HepG2 (cell line): Measurements from ENCODE around the gene CSNK1G1. TPM values are rescaled to one million over a fixed set of nuclear protein-coding genes. Genes with fewer than 3 reads are reported as not detected.
A peak's percentile ranks its signal among the peaks of the same experiment; 100 is the strongest.

Experiments
- ATAC-seq: fragments of 200-7000 bp; cut with Tn5 transposase; 3 replicates; pipeline ENCODE4 v1.9.1; 2020; ENCODE audit warnings: mild to moderate bottlenecking, moderate library complexity
- BruUV-seq: library from RNA; stranded (reverse); fragments of 400-500 nt; replicated peaks from 2 replicates; lab custom pipeline; 2021; lab: Mats Ljungman, UMichigan
- CTCF ChIA-PET: fragments of 300-600 bp; formaldehyde crosslinking; extraction: SDS; loops from one replicate; lab custom pipeline; 2021; ENCODE audit warnings: low total read pairs, inconsistent platforms, low intra/inter-chr PET ratio; lab: Yijun Ruan, JAX
- POLR2A ChIA-PET: fragments of 350-600 bp; sonication (Branson Sonifier 250); formaldehyde crosslinking; loops from one replicate; lab custom pipeline; 2020; ENCODE audit warnings: antibody characterized with exemption, inconsistent platforms; lab: Yijun Ruan, JAX
- DNase-seq: peaks from one replicate; pipeline ENCODE4 v3.0.0-alpha.2; 2015; ENCODE audit warnings: low spot score
- FAIRE-seq: peaks from 3 replicates; lab custom pipeline; 2011; peaks lifted over from hg19 to GRCh38; lab: Jason Lieb, UNC
- H2AFZ ChIP-seq: one replicate; pipeline ENCODE4 v1.6.1; 2011; ENCODE audit warnings: low read length, inconsistent platforms
- H3K27ac ChIP-seq: fragments of 300-600 bp; 3 replicates; pipeline ENCODE4 v1.8.0; 2011; ENCODE audit warnings: mixed run types, mild to moderate bottlenecking, mixed read lengths, low read length, inconsistent platforms; ENCODE audit not compliant: insufficient read depth; ENCODE audit errors: extremely low read length
- H3K27me3 ChIP-seq, 2 experiments: fragments of 200-600 bp in 1 of 2; 2 replicates in 1 of 2; 3 replicates in 1 of 2; pipeline versions ENCODE4 v1.6.0 to v1.8.0; 2011; ENCODE audit warnings: low read length in 2 of 2, mild to moderate bottlenecking in 2 of 2, moderate library complexity in 2 of 2, inconsistent platforms in 1 of 2; ENCODE audit not compliant: insufficient read depth in 2 of 2, control insufficient read depth in 1 of 2
- H3K36me3 ChIP-seq, 2 experiments: fragments of 200-600 bp in 1 of 2; replicated peaks in 1 of 2; 2 replicates in 1 of 2; 3 replicates in 1 of 2; pipeline versions ENCODE4 v1.5.1 to v1.8.0; 2011; ENCODE audit warnings: low read length in 2 of 2, inconsistent platforms in 1 of 2; ENCODE audit not compliant: insufficient read depth in 2 of 2, control insufficient read depth in 1 of 2
- H3K4me1 ChIP-seq: 2 replicates; pipeline ENCODE4 v1.5.1; 2012; ENCODE audit warnings: low read length, inconsistent platforms; ENCODE audit not compliant: insufficient read depth
- H3K4me2 ChIP-seq: 2 replicates; pipeline ENCODE4 v1.6.0; 2011; ENCODE audit warnings: low read depth, low read length, inconsistent platforms
- H3K4me3 ChIP-seq, 3 experiments: fragments of 200-600 bp in 1 of 3; sonication (generic), shearing (Covaris generic) in 1 of 3; replicated peaks in 1 of 3; 2 replicates each; pipeline ENCODE4 v1.5.1; 2011 to 2016; ENCODE audit warnings: low read length in 3 of 3, inconsistent platforms in 2 of 3, low read depth in 2 of 3, mild to moderate bottlenecking in 2 of 3, control low read depth in 1 of 3, mixed read lengths in 1 of 3; ENCODE audit not compliant: insufficient read depth in 1 of 3
- H3K79me2 ChIP-seq: one replicate; pipeline ENCODE4 v1.6.1; 2011; ENCODE audit warnings: low read length, inconsistent platforms; ENCODE audit not compliant: insufficient read depth
- H3K9ac ChIP-seq: 2 replicates; pipeline ENCODE4 v1.6.0; 2011; ENCODE audit warnings: mild to moderate bottlenecking, low read depth, low read length, inconsistent platforms; ENCODE audit not compliant: insufficient read depth
- H3K9me3 ChIP-seq: 2 replicates; pipeline ENCODE4 v1.5.1; 2012; ENCODE audit warnings: mild to moderate bottlenecking, low read length
- H4K20me1 ChIP-seq: 2 replicates; pipeline ENCODE4 v1.6.0; 2011; ENCODE audit warnings: inconsistent platforms, mild to moderate bottlenecking, low read length, moderate library complexity; ENCODE audit not compliant: insufficient read depth
- GZF1 ChIP-seq: sonication (generic); formaldehyde crosslinking; IDR thresholded peaks from 2 replicates; pipeline ENCODE4 v1.5.1; 2020; ENCODE audit warnings: mild to moderate bottlenecking, missing genetic modification reagents
- RBM22 ChIP-seq: fragments of 200-400 bp; formaldehyde crosslinking; optimal IDR thresholded peaks from 2 replicates; pipeline ENCODE3; 2017; ENCODE audit warnings: mild to moderate bottlenecking, low read length, moderate library complexity
- TOE1 ChIP-seq: sonication (generic); formaldehyde crosslinking; IDR thresholded peaks from 2 replicates; pipeline ENCODE4 v1.4.0; 2020; ENCODE audit warnings: mild to moderate bottlenecking, missing genetic modification reagents
- ZBTB33 ChIP-seq: sonication (generic); formaldehyde crosslinking; IDR thresholded peaks from 2 replicates; pipeline ENCODE4 v1.4.0; 2020; ENCODE audit warnings: missing genetic modification reagents
- ZBTB42 ChIP-seq: sonication (generic); formaldehyde crosslinking; IDR thresholded peaks from 2 replicates; pipeline ENCODE4 v1.5.0; 2020; ENCODE audit warnings: mild to moderate bottlenecking, missing genetic modification reagents
- ZBTB7A ChIP-seq: sonication (generic); formaldehyde crosslinking; IDR thresholded peaks from 2 replicates; pipeline ENCODE4 v1.8.0; 2022; ENCODE audit warnings: mild to moderate bottlenecking, missing genetic modification reagents
- ZMYM4 ChIP-seq: sonication (generic); formaldehyde crosslinking; IDR thresholded peaks from 2 replicates; pipeline ENCODE4 v1.8.1; 2023; ENCODE audit warnings: mild to moderate bottlenecking, missing genetic modification reagents
- ZNF124 ChIP-seq: sonication (generic); formaldehyde crosslinking; IDR thresholded peaks from 2 replicates; pipeline ENCODE4 v1.4.0; 2020; ENCODE audit warnings: missing genetic modification reagents
- ZNF530 ChIP-seq: sonication (generic); formaldehyde crosslinking; IDR thresholded peaks from 2 replicates; pipeline ENCODE4 v1.5.0; 2020; ENCODE audit warnings: low read depth, mild to moderate bottlenecking, missing genetic modification reagents
- WGBS: methylation state at CpG from one replicate; pipeline ENCODE4 v1.1.6; 2017; ENCODE audit warnings: low lambda C conversion rate; 5-methylcytosine and 5-hydroxymethylcytosine counted together
- in situ Hi-C: cut with HindIII; loops from 2 replicates; pipeline ENCODE4 v1.10.0; 2017; ENCODE audit warnings: low pct_unique_long_range_greater_than_20kb; ENCODE audit not compliant: extremely low pct_ligation_motif_present
- intact Hi-C: fragments of 100-400 bp; cut with micrococcal nuclease; formaldehyde crosslinking; loops from one replicate; pipeline ENCODE4 v1.10.0; 2022; ENCODE audit not compliant: unreplicated experiment
- polyA plus RNA-seq, 8 experiments: library from polyadenylated mRNA; depleted of rRNA in 3 of 8; stranded (reverse) in 7 of 8; unstranded in 1 of 8; fragments of >200 nt; fragmentation: Illumina TruSeq in 4 of 8; extraction: Trizol in 4 of 8; gene quantifications; 2 replicates each; pipeline versions ENCODE4 v1.2.1 to v1.2.3, GENCODE V29; 2011 to 2016; ENCODE audit warnings: low read depth in 4 of 8, missing spikeins in 1 of 8, mixed read lengths in 1 of 8; ENCODE audit not compliant: insufficient read depth in 1 of 8
- total RNA-seq, 5 experiments: library from RNA; depleted of rRNA; stranded (reverse); fragments of >200 nt; fragmentation: Illumina TruSeq; extraction: Trizol; gene quantifications; 2 replicates each; pipeline ENCODE4 v1.2.3, GENCODE V29; 2016; ENCODE audit warnings: low read depth in 1 of 5

Gene CSNK1G1
- total and polyA plus RNA-seq, 2 of the 13 experiments (the other 11 are each of a cell fraction or from before 2014, with no cell fraction given) = 8.5 to 12.6 TPM

GRCh38 chr15:64141798-64142512 is 214.0 kb downstream of the CSNK1G1 start:
- H3K27ac ChIP-seq = no peak overlapping the region
- FAIRE-seq = no peak
- 92% methylated on average over 8 of the region's 8 CpGs for WGBS
- no peaks in the 10 kb centered on the region for H3K27me3 ChIP-seq
- peaks cover 40% of the 10 kb centered on the region for H3K4me1 ChIP-seq
- no peak for ATAC-seq
- no peak for DNase-seq
- ChIA-PET POLR2A (no interaction called here), CTCF (no interaction called here)
- H3K4me2 ChIP-seq = no peak overlapping the region
- H3K79me2 ChIP-seq = no peaks in the 10 kb centered on the region
- peaks cover 20 to 38% of the 10 kb centered on the region in 2 experiments for H3K36me3 ChIP-seq
- BruUV-seq = no TSS peak
- H2AFZ ChIP-seq = no peak overlapping the region
- no peaks in the 10 kb centered on the region for H3K9me3 ChIP-seq
- H3K9ac ChIP-seq = no peak overlapping the region
- peak; percentile 31; the same call in 1 of the 2 replicates for TF ChIP-seq ZBTB33 (CRISPR knock-in tag)
- TF ChIP-seq GZF1 (CRISPR knock-in tag) = no peak
- no peaks in the 10 kb centered on the region for H4K20me1 ChIP-seq
- intact Hi-C loops = no loop called here
- in situ Hi-C loops = no loop called here
- no peak overlapping the region for H3K4me3 ChIP-seq

- no peak for DNase-seq
- Histone ChIP-seq H3K4me2 (no peak overlapping the region), H3K27me3 (no peaks in the 10 kb centered on the region), H3K9me3 (no peaks in the 10 kb centered on the region), H3K36me3 (peaks cover 33 to 64% of the 10 kb centered on the region in 2 experiments), H3K9ac (no peak overlapping the region), H4K20me1 (no peaks in the 10 kb centered on the region)
- BruUV-seq = no TSS peak
- CTCF ChIA-PET = no interaction called here
- POLR2A ChIA-PET = no interaction called here
- intact Hi-C loops = no loop called here
- WGBS = 100% methylated on average over 2 of the region's 4 CpGs
- no peak for TF ChIP-seq ZBTB7A
- no peak for TF ChIP-seq ZBTB42 (CRISPR knock-in tag)
- TF ChIP-seq RBM22 = peak; percentile 33
- TF ChIP-seq ZNF124 (CRISPR knock-in tag) = no peak
- no peak for TF ChIP-seq ZNF530
- no peak for TF ChIP-seq ZMYM4
- no peak for TF ChIP-seq TOE1 (CRISPR knock-in tag)
- TF ChIP-seq, all 625 proteins: peak for 1
- no peak overlapping the region for H3K4me3 ChIP-seq
- ATAC-seq = no peak
- in situ Hi-C loops = no loop called here
- H3K27ac ChIP-seq = no peak overlapping the region
- FAIRE-seq = no peak
- no peaks in the 10 kb centered on the region for H3K79me2 ChIP-seq
- H3K4me1 ChIP-seq = peaks cover 16% of the 10 kb centered on the region
- H2AFZ ChIP-seq = no peak overlapping the region
These were observed 217.5 kb downstream of the CSNK1G1 start for GRCh38 chr15:64138331-64138941.
